SK-N-SH (cell line): ENCODE results near the gene SZT2. TPM values are rescaled to one million over a fixed set of nuclear protein-coding genes. Genes with fewer than 3 reads are reported as not detected.

ENCODE experiments used
- CTCF ChIA-PET: fragments of 300-600, 350-600 bp; formaldehyde crosslinking; extraction: SDS; loops from one replicate; lab custom pipeline; 2021; lab: Yijun Ruan, JAX
- POLR2A ChIA-PET: fragments of 350-600 bp; sonication (Branson Sonifier 250); formaldehyde crosslinking; extraction: SDS; loops from one replicate; lab custom pipeline; 2020; ENCODE audit warnings: antibody characterized with exemption, inconsistent platforms; lab: Yijun Ruan, JAX
- DNase-seq: peaks from one replicate; pipeline ENCODE4 v3.0.0; 2012
- H2AFZ ChIP-seq: fragments of 200-600 bp; sonication (generic); 2 replicates; pipeline ENCODE4 v1.8.1; 2016; ENCODE audit warnings: antibody characterized with exemption, mild to moderate bottlenecking, low read depth
- H3F3A ChIP-seq: fragments of 200-600 bp; sonication (generic); replicated peaks from 2 replicates; pipeline ENCODE3; 2016; ENCODE audit warnings: antibody characterized with exemption, mild to moderate bottlenecking; ENCODE audit not compliant: insufficient read depth
- H3K27ac ChIP-seq, 2 experiments: fragments of 200-500 bp in 1 of 2; fragments of 200-600 bp in 1 of 2; sonication (Bioruptor generic) in 1 of 2; sonication (generic), shearing (Covaris generic) in 1 of 2; 2 replicates each; pipeline versions ENCODE4 v1.5.1 to v1.6.1; 2014 to 2016; ENCODE audit warnings: low read depth in 2 of 2, inconsistent platforms in 1 of 2, low read length in 1 of 2, mild to moderate bottlenecking in 1 of 2, mixed read lengths in 1 of 2
- H3K27me3 ChIP-seq: fragments of 200-600 bp; sonication (generic), shearing (Covaris generic); 2 replicates; pipeline ENCODE4 v1.6.1; 2016; ENCODE audit warnings: mixed run types; ENCODE audit not compliant: insufficient read depth
- H3K36me3 ChIP-seq, 2 experiments: fragments of 200-500 bp in 1 of 2; fragments of 200-600 bp in 1 of 2; sonication (Bioruptor generic) in 1 of 2; sonication (generic) in 1 of 2; replicated peaks in 1 of 2; 2 replicates each; pipeline versions ENCODE3 to v1.5.1; 2014 to 2016; ENCODE audit warnings: low read length in 1 of 2, mild to moderate bottlenecking in 1 of 2; ENCODE audit not compliant: insufficient read depth in 2 of 2, control insufficient read depth in 1 of 2
- H3K4me1 ChIP-seq, 2 experiments: fragments of 200-500 bp in 1 of 2; fragments of 200-600 bp in 1 of 2; sonication (Bioruptor generic) in 1 of 2; sonication (generic), shearing (Covaris generic) in 1 of 2; 2 replicates each; pipeline versions ENCODE4 v1.5.1 to v1.6.1; 2014 to 2016; ENCODE audit warnings: low read depth in 1 of 2, low read length in 1 of 2, mixed run types in 1 of 2; ENCODE audit not compliant: insufficient read depth in 2 of 2, control insufficient read depth in 1 of 2
- H3K4me2 ChIP-seq: fragments of 200-600 bp; sonication (generic), shearing (Covaris generic); 2 replicates; pipeline ENCODE4 v1.6.1; 2017; ENCODE audit warnings: mixed run types
- H3K4me3 ChIP-seq, 2 experiments: fragments of 200-500 bp in 1 of 2; fragments of 200-600 bp in 1 of 2; sonication (Bioruptor generic) in 1 of 2; sonication (generic), shearing (Covaris generic) in 1 of 2; 2 replicates each; pipeline versions ENCODE4 v1.5.1 to v1.8.1; 2014 to 2016; ENCODE audit warnings: low read depth in 2 of 2, inconsistent platforms in 1 of 2, low read length in 1 of 2, mild to moderate bottlenecking in 1 of 2, mixed read lengths in 1 of 2, moderate library complexity in 1 of 2
- H3K79me2 ChIP-seq: fragments of 200-600 bp; sonication (generic); 2 replicates; pipeline ENCODE4 v1.8.1; 2017; ENCODE audit warnings: mild to moderate bottlenecking; ENCODE audit not compliant: insufficient read depth
- H3K9ac ChIP-seq: fragments of 200-600 bp; sonication (generic); 2 replicates; pipeline ENCODE4 v1.6.1; 2017; ENCODE audit warnings: mixed run types
- H3K9me2 ChIP-seq: fragments of 200-600 bp; sonication (generic); 2 replicates; pipeline ENCODE4 v1.6.1; 2017; ENCODE audit warnings: mixed run types
- H3K9me3 ChIP-seq: fragments of 200-600 bp; sonication (generic); 2 replicates; pipeline ENCODE4 v1.6.1; 2017; ENCODE audit warnings: mixed run types, mild to moderate bottlenecking, moderate library complexity
- H4K20me1 ChIP-seq: fragments of 200-600 bp; sonication (generic); 2 replicates; pipeline ENCODE4 v1.6.1; 2017; ENCODE audit warnings: mild to moderate bottlenecking, mixed run types; ENCODE audit not compliant: insufficient read depth
- CTCF ChIP-seq: fragments of 200-600 bp; sonication (generic); IDR thresholded peaks from 2 replicates; pipeline ENCODE4 v1.6.1; 2017; ENCODE audit warnings: antibody characterized with exemption, mild to moderate bottlenecking, moderate library complexity
- EP300 ChIP-seq, 2 experiments: IDR thresholded peaks; 2 replicates each; pipeline versions ENCODE4 v1.4.0 to v1.6.1; 2012; ENCODE audit warnings: borderline replicate concordance in 1 of 2, low read depth in 1 of 2, low read length in 1 of 2
- EZH2phosphoT487 ChIP-seq: fragments of 200-600 bp; sonication (generic); IDR thresholded peaks from 2 replicates; pipeline ENCODE4 v1.6.1; 2017; ENCODE audit warnings: low read depth, mixed run types, mild to moderate bottlenecking, antibody characterized with exemption, moderate library complexity, borderline replicate concordance
- FOXM1 ChIP-seq: IDR thresholded peaks from 2 replicates; pipeline ENCODE4 v1.4.0; 2012; ENCODE audit warnings: low read depth, mild to moderate bottlenecking
- GABPA ChIP-seq: IDR thresholded peaks from 2 replicates; pipeline ENCODE4 v1.4.0; 2012; ENCODE audit warnings: low read depth, mild to moderate bottlenecking
- MEF2A ChIP-seq: IDR thresholded peaks from 2 replicates; pipeline ENCODE4 v1.4.0; 2012; ENCODE audit warnings: low read depth, borderline replicate concordance
- NFIC ChIP-seq: IDR thresholded peaks from 2 replicates; pipeline ENCODE4 v1.4.0; 2012; ENCODE audit warnings: borderline replicate concordance
- NRF1 ChIP-seq: IDR thresholded peaks from 2 replicates; pipeline ENCODE4 v1.6.1; 2012; ENCODE audit warnings: low read depth, mild to moderate bottlenecking, low read length
- POLR2AphosphoS5 ChIP-seq: IDR thresholded peaks from 2 replicates; pipeline ENCODE4 v1.6.1; 2012; ENCODE audit warnings: low read depth, low read length
- RCOR1 ChIP-seq: fragments of 150-350 bp; IDR thresholded peaks from 2 replicates; pipeline ENCODE4 v1.6.1; 2017; ENCODE audit warnings: antibody characterized with exemption, low read length
- REST ChIP-seq: IDR thresholded peaks from 2 replicates; pipeline ENCODE4 v1.6.1; 2012; ENCODE audit warnings: mild to moderate bottlenecking, low read depth, low read length, moderate library complexity
- SIN3A ChIP-seq: IDR thresholded peaks from 2 replicates; pipeline ENCODE4 v1.6.1; 2012; ENCODE audit warnings: low read depth, mild to moderate bottlenecking, low read length, moderate library complexity, borderline replicate concordance
- TAF1 ChIP-seq: IDR thresholded peaks from 2 replicates; pipeline ENCODE4 v1.6.1; 2012; ENCODE audit warnings: low read depth, mild to moderate bottlenecking, low read length, moderate library complexity, borderline replicate concordance
- USF2 ChIP-seq: fragments of 150-350 bp; IDR thresholded peaks from 2 replicates; pipeline ENCODE4 v1.6.1; 2017; ENCODE audit warnings: antibody characterized with exemption, low read length, low read depth, borderline replicate concordance
- YY1 ChIP-seq: IDR thresholded peaks from 2 replicates; pipeline ENCODE4 v1.4.0; 2012; ENCODE audit warnings: low read depth, mild to moderate bottlenecking
- WGBS: methylation state at CpG from one replicate; pipeline ENCODE4 v1.1.6; 2017; ENCODE audit warnings: low lambda C conversion rate; 5-methylcytosine and 5-hydroxymethylcytosine counted together
- polyA plus RNA-seq, 3 experiments: library from polyadenylated mRNA; depleted of rRNA; stranded (reverse); fragments of >200 nt; gene quantifications; 2 replicates each; pipeline ENCODE4 v1.2.3, GENCODE V29; 2012

The SZT2 gene
- polyA plus RNA-seq, 1 of the 3 experiments (the other 2 are of a cell fraction), result 12.9 TPM

- no peaks in the 10 kb centered on the region for H3K27me3 ChIP-seq
- H3F3A ChIP-seq, result no peaks in the 10 kb centered on the region
- H2AFZ ChIP-seq, result no peak overlapping the region
- H3K27ac ChIP-seq, result no peak overlapping the region
- H3K9ac ChIP-seq, result no peak overlapping the region
- H3K4me3 ChIP-seq, result no peak overlapping the region
- TF ChIP-seq SIN3A (no peak), YY1 (no peak), GABPA (no peak), RCOR1 (no peak)
- POLR2A ChIA-PET, result no interaction called here
- 78% methylated on average over 3 of the region's 3 CpGs for WGBS
- H3K4me2 ChIP-seq, result no peak overlapping the region
- H3K36me3 ChIP-seq, result peaks cover 3 to 11% of the 10 kb centered on the region in 2 experiments
- peaks cover 15 to 19% of the 10 kb centered on the region in 2 experiments; a peak in 3 of 4 replicates for H3K4me1 ChIP-seq
- H3K9me2 ChIP-seq, result no peaks in the 10 kb centered on the region
- no peak for DNase-seq
- CTCF ChIA-PET, result interaction anchor here (1.3 kb wide), 1 partner anchor 22 kb away, joined by 3 read pairs; no protein-coding TSS in a partner anchor
- peaks cover 88% of the 10 kb centered on the region for H3K79me2 ChIP-seq
- H3K9me3 ChIP-seq, result no peaks in the 10 kb centered on the region
- H4K20me1 ChIP-seq, result no peaks in the 10 kb centered on the region
These were observed 3.0 kb downstream of the SZT2 start for GRCh38 chr1:43392702-43393101.

- POLR2A ChIA-PET, result no interaction called here
- no peaks in the 10 kb centered on the region for H3K9me2 ChIP-seq
- no peak overlapping the region for H3K9ac ChIP-seq
- no peak overlapping the region for H3K27ac ChIP-seq
- no peaks in the 10 kb centered on the region for H3K27me3 ChIP-seq
- H2AFZ ChIP-seq, result no peak overlapping the region
- H3K4me2 ChIP-seq, result no peak overlapping the region
- DNase-seq, result no peak
- CTCF ChIA-PET, result interaction anchor here (1.5 kb wide), 1 partner anchor 19 kb away, joined by 4 read pairs; no protein-coding TSS in a partner anchor
- peaks cover 74% of the 10 kb centered on the region for H3K79me2 ChIP-seq
- peaks cover 4 to 7% of the 10 kb centered on the region in 2 experiments; a peak in 3 of 4 replicates for H3K4me1 ChIP-seq
- no peak overlapping the region for H3K4me3 ChIP-seq
- no peaks in the 10 kb centered on the region for H3K9me3 ChIP-seq
- WGBS, result 96% methylated on average over 4 of the region's 4 CpGs
- no peaks in the 10 kb centered on the region for H4K20me1 ChIP-seq
- TF ChIP-seq SIN3A, result no peak
- no peaks in the 10 kb centered on the region for H3F3A ChIP-seq
- peaks cover 0 to 8% of the 10 kb centered on the region in 2 experiments for H3K36me3 ChIP-seq
These were observed 5.8 kb downstream of the SZT2 start for GRCh38 chr1:43395523-43395922.

GRCh38 chr1:43396059-43396458 is 6.4 kb downstream of the SZT2 start:
- H3K4me3 ChIP-seq, result no peak overlapping the region
- no peaks in the 10 kb centered on the region for H3K9me3 ChIP-seq
- POLR2A ChIA-PET, result no interaction called here
- WGBS, result 94% methylated on average over 1 of the region's 1 CpG
- H4K20me1 ChIP-seq, result no peaks in the 10 kb centered on the region
- peaks cover under 1 to 1% of the 10 kb centered on the region in 2 experiments; a peak in 2 of 4 replicates for H3K4me1 ChIP-seq
- peaks cover 74% of the 10 kb centered on the region for H3K79me2 ChIP-seq
- no peak for DNase-seq
- no peaks in the 10 kb centered on the region for H3K27me3 ChIP-seq
- peaks cover 0 to 8% of the 10 kb centered on the region in 2 experiments for H3K36me3 ChIP-seq
- H3K27ac ChIP-seq, result no peak overlapping the region
- H3K9ac ChIP-seq, result no peak overlapping the region
- CTCF ChIA-PET, result no interaction called here
- no peak overlapping the region for H3K4me2 ChIP-seq
- no peaks in the 10 kb centered on the region for H3K9me2 ChIP-seq
- no peaks in the 10 kb centered on the region for H3F3A ChIP-seq
- H2AFZ ChIP-seq, result no peak overlapping the region
- no peak for TF ChIP-seq REST
- TF ChIP-seq NFIC, result no peak
- TF ChIP-seq EP300 (IDR thresholded peaks at IDR 0.05; ENCODE audit: borderline replicate concordance in 1 of 2, low read depth in 1 of 2, low read length in 1 of 2), result no peak
- no peak for TF ChIP-seq EZH2phosphoT487
- TF ChIP-seq NRF1, result no peak
- no peak for TF ChIP-seq MEF2A
- TF ChIP-seq GABPA, result no peak
- no peak for TF ChIP-seq USF2
- TF ChIP-seq FOXM1, result no peak
- TF ChIP-seq YY1, result no peak
- TF ChIP-seq SIN3A, result no peak
- no peak for TF ChIP-seq POLR2AphosphoS5
- no peak for TF ChIP-seq TAF1
- no peak for TF ChIP-seq CTCF
